Peyer's patch (tissue), 4 donors: ENCODE data around the gene ZSCAN23.

Experiments used
- CTCF ChIP-seq, 6 experiments: fragments of 450-650 bp in 4 of 6; fragments of 200-600 bp in 2 of 6; sonication (generic) in 1 of 6; IDR thresholded peaks; one replicate each; pipeline ENCODE4 v1.5.1; 2017 to 2019; ENCODE audit warnings: antibody characterized with exemption in 6 of 6, mild to moderate bottlenecking in 3 of 6, moderate library complexity in 1 of 6
- POLR2A ChIP-seq, 2 donors: fragments of 450-650 bp; IDR thresholded peaks; one replicate each; pipeline ENCODE4 v1.5.1; 2017; ENCODE audit warnings: antibody characterized with exemption in 2 of 2, mild to moderate bottlenecking in 2 of 2, moderate library complexity in 2 of 2

- no peak for TF ChIP-seq CTCF (IDR thresholded peaks at IDR 0.05)
- TF ChIP-seq POLR2A (IDR thresholded peaks at IDR 0.05), result no peak
Observed at GRCh38 chr6:28407401-28407800, 35.9 kb downstream of the ZSCAN23 start.
